SK-N-SH treated with all-trans-retinoic acid at 6 μM for 48 hours (cell line): ENCODE results near the gene GPR132.

ENCODE experiments used
- BACH2 ChIP-seq: fragments of 250-450 bp; sonication (Bioruptor Pico); IDR thresholded peaks from 2 replicates; pipeline ENCODE4 v1.9.0; 2021; ENCODE audit warnings: mild to moderate bottlenecking, borderline replicate concordance
- ISL1 ChIP-seq: fragments of 250-450 bp; sonication (Bioruptor Pico); IDR thresholded peaks from 2 replicates; pipeline ENCODE4 v2.1.2; 2022; ENCODE audit warnings: mild to moderate bottlenecking, moderate library complexity
- TCF4 ChIP-seq: fragments of 250-450 bp; sonication (Bioruptor Pico); IDR thresholded peaks from 2 replicates; pipeline ENCODE4 v1.8.0; 2021; ENCODE audit warnings: mild to moderate bottlenecking, moderate library complexity, borderline replicate concordance
- TOX ChIP-seq: fragments of 250-450 bp; sonication (Bioruptor Pico); IDR thresholded peaks from 2 replicates; pipeline ENCODE4 v1.8.0; 2021; ENCODE audit warnings: mild to moderate bottlenecking, moderate library complexity, borderline replicate concordance
- ZNF70 ChIP-seq: fragments of 450-650 bp; formaldehyde crosslinking; IDR thresholded peaks from 2 replicates; pipeline ENCODE4 v1.5.0; 2020; ENCODE audit warnings: mild to moderate bottlenecking, moderate library complexity

- no peak for TF ChIP-seq ZNF70 (CRISPR knock-in tag)
- TF ChIP-seq TOX (CRISPR knock-in tag), result no peak
- TF ChIP-seq TCF4 (CRISPR knock-in tag), result no peak
- no peak for TF ChIP-seq ISL1
- TF ChIP-seq BACH2, result no peak
Observed at GRCh38 chr14:105051182-105052109, 13.8 kb downstream of the GPR132 start.
